Stimulated activated CD4-positive, alpha-beta T cell treated with anti-CD3 and anti-CD28 coated beads, Interleukin-4, amount 100 ng/mL, for 4 hours (primary cell): Measurements from ENCODE around the gene TLR9.
"Not testable (repeated sequence)": the region's sequence is repeated elsewhere in the genome, so short reads cannot be mapped to it uniquely, and the experiment has no call there.

Experiments used
- DNase-seq, 2 experiments: peaks; one replicate each; pipeline ENCODE4 v3.0.0-alpha.2; 2020

Gene TLR9, protein sequence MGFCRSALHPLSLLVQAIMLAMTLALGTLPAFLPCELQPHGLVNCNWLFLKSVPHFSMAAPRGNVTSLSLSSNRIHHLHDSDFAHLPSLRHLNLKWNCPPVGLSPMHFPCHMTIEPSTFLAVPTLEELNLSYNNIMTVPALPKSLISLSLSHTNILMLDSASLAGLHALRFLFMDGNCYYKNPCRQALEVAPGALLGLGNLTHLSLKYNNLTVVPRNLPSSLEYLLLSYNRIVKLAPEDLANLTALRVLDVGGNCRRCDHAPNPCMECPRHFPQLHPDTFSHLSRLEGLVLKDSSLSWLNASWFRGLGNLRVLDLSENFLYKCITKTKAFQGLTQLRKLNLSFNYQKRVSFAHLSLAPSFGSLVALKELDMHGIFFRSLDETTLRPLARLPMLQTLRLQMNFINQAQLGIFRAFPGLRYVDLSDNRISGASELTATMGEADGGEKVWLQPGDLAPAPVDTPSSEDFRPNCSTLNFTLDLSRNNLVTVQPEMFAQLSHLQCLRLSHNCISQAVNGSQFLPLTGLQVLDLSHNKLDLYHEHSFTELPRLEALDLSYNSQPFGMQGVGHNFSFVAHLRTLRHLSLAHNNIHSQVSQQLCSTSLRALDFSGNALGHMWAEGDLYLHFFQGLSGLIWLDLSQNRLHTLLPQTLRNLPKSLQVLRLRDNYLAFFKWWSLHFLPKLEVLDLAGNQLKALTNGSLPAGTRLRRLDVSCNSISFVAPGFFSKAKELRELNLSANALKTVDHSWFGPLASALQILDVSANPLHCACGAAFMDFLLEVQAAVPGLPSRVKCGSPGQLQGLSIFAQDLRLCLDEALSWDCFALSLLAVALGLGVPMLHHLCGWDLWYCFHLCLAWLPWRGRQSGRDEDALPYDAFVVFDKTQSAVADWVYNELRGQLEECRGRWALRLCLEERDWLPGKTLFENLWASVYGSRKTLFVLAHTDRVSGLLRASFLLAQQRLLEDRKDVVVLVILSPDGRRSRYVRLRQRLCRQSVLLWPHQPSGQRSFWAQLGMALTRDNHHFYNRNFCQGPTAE

DNA sequence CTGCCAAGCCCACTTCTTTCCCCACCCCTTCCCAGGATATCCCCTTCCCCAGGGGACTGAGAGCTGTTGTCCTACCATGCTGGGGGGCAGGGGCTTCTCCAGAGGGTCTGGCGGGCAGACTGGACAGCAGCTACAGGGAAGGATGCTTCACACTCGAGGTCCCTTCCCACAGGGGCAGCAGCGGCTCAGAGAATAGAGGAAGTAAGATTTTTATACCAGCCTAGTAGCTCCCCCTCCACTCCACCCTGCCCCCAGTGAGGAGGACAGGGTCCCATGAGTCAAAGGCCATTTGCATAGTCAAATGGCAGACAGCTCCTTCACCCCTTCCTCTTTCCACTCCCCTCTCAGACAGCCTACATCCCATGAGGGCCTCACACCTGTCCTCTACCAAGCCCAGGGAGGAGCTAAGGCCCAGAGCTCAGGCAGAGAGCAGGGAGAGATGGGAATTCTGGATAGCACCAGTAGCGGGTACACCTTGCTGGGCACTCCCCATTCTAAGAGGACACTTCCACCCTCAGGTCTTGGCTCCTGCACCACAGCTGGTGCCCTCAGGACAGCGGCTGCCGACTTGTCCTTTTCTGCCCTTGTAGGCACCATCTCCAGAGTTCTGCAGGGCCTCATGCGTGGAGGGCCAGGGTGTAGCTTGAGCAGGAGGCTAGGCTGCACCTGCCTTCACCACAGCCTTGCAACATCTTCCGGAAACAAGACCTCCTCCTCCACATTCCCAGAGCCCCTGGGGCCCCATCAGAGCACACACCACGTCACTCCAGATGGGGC is at the start of gene TLR9:
TSS of gene TLR9 (minus strand) at position 194 of the 777 bp plus-strand sequence. CDS start at position 78, 116 bp downstream.
- DNase-seq: no peak

DNA sequence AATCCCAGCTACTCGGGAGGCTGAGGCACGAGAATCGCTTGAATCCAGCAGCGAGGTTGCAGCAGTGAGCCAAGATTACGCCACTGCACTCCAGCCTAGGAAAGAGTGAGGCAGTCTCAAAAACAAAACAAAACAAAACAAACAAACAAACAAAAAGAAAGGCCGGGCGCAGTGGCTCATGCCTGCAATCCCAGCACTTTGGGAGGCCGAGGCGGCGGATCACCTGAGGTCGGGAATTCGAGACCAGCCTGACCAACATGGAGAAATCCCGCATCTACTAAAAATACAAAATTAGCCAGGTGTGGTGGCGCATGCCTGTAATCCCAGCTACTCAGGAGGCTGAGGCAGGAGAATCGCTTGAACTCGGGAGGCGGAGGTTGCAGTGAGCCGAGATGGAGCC is 49.3 kb upstream of the TLR9 start:
- not testable (repeated sequence) for DNase-seq

DNA sequence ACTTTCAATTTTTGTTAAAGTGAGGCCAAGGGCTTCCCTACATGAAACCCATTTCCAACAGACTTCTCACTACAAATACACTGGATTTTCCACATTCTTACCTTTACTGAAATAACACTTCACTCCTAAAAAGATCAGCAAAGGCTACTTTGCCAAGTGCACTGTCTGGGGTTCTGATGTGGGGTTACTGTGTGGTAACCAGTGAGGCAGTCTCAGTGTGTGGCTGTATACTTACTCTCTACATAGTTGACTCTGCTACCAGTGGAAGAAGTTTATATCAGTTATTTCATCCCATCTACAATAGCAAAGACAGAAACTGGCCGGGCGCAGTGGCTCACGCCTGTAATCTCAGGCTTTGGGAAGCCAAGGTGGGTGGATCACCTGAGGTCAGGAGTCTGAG is 47.4 kb upstream of the TLR9 start:
- DNase-seq: no peak

DNA sequence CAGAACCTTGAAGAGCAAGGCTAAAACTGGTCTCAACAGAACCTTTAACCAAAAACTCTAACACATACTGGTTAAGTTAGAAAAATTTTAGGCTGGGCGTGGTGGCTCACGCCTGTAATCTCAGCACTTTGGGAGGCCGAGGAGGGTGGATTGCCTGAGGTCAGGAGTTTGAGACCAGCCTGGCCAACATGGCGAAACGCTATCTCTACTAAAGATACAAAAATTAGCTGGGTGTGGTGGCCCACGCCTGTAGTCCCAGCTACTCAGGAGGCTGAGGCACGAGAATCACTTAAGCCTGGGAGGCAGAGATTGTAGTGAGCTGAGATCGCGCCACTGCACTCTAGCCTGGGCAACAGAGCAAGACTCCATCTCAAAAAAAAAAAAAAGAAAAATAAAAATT is 46.7 kb upstream of the TLR9 start:
- DNase-seq: not testable (repeated sequence)

DNA sequence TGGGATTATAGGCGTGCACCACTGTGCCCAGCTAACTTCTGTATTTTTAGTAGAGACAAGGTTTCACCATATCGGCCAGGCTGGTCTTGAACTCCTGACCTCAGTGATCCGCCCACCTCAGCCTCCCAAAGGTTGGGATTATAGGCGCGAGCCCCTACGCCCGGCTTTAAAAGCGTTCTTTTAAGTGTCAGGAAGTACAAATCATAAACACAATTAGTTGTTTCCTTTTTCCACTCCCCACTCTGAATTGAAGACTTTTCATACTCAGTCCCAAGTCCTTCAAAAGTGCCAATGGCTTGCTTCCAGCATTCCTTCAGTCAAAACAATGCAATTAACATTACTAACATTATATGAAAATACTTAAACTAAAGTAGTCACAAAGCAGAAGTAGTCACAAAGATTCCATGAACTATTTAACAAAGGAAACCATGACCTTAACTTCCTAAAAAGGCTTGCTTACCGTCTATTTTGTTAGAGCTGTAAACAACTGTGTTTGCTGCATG is 44.9 kb upstream of the TLR9 start:
- no peak for DNase-seq

DNA sequence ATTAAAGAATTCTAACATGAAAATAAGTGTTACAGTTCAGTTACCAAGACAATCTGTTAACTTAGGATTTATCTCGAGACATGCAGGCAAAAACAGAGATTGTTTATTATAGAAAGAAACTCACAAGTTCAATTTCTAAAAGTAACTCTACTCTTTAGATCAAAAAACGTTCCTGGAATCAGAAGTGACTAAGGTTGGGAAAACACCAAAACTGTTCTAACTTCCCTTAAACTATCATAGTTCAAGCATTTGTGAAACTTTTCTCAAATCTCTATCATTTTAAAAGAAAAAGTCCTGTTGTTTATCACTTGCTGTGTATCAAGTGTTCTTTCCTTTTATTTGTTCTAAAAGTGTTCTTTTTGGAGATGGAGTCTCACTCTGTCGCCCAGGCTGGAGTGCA is 44.3 kb upstream of the TLR9 start:
- DNase-seq: no peak

DNA sequence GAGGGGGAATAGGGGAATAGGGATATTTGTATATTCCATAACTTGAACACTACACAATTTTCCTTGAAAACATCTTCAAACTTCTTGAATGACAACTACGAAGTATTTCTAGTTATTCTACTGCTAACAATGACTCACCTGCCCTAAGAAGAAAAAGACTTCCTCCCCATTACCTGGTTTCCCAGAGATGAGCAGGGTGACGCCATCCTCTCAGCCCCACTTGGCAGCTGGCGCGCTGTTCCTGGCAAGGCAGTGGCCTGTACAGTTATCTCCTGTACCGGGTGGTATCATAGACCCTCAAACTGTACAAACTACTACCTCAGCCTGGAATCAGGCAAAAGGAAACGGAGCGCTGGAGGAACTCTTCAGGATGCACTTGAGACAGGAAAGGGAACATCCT is 42.6 kb upstream of the TLR9 start:
- peak; percentile 52 to 74 for DNase-seq

DNA sequence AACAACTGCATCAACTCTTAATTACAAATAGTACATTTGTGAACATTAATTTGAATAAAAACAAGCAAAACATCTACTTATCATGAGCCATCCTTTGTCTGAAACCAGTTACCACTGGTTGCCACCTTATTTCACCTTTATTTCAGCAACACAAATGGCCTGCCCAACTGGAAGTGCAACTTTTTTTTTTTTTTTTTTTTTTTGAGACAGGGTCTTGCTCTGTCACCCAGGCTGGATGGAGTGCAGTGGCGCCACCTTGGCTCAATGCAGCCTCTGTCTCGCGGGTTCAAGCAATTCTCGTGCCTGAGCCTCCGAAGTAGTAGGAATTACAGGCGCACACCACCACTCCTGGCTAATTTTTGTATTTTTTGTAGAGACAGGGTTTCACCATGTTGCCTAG is 39.9 kb upstream of the TLR9 start:
- DNase-seq: no peak

DNA sequence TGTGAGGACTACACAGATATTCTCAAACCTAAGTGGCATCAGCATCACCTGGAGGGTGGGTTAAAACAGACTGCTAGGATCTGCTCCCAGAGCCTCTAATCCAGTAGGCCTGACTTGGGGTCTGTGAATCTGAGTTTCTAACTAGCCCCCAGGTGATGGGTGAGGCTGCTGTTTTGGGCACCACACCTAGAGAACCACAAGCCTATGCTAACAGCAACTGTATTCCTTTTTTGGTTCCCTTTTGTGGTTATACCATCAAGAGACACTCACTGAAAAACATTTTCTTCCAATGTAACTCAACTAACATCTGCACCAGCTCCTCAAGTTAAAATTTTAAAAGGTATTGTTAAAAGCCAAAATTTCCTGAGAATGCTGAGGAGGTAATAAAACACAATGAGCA is 37.0 kb upstream of the TLR9 start:
- no peak for DNase-seq

DNA sequence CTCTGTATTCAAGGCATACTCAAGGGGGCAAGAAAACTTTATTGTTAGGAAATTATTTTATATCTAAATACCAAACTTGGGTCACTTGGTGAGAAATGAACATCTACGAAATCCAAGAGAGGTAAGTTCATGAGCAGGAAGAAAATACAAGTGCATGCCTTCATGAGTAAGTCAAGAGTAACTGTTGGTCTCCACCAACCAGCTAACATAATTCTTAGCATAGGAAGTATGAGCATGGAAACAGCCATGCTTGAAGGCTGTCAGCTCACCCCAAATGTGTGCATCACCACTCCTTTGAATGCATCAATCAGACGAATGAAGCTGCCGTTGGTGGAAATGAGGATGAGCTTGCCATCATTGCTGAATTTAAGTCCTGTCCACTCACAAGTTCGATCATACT is 34.0 kb upstream of the TLR9 start:
- DNase-seq: no peak

DNA sequence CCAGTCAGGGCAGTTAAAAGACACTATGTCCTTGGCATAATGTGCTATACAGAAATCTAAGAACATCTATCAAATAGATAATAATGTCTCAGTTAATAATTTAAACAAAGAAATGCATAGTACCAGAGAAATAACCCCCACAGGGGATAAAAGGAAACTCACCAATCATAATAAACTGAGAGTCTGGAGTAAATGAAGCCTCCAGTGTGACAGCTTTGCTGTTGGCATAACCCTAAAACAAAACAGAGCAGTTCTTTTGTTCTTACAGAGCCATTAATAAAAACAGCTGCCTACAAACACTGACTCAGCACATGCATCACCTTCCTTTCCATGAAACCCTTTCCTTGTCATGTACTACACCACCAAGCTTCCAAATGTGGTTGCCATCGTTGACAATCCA is 33.6 kb upstream of the TLR9 start:
- no peak for DNase-seq

DNA sequence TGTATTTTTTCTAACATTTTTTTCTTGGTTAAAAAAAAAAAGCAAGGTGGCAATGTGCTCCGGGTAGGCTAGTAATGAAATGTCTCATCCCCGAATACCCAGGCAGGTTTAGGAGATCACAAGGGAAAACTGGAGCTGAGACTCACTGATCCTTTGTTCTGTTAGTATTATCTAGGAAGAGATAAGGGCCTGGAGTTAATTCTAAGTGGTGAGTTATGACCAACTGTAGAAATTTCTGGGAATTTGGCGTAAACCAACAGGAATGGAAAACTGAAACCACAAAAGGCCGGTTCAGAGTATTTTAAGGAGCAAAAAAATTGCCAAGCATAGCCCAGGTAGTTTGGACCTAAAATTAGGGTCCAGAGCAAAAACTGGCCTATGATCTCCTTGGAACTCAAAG is 32.5 kb upstream of the TLR9 start:
- DNase-seq: no peak

DNA sequence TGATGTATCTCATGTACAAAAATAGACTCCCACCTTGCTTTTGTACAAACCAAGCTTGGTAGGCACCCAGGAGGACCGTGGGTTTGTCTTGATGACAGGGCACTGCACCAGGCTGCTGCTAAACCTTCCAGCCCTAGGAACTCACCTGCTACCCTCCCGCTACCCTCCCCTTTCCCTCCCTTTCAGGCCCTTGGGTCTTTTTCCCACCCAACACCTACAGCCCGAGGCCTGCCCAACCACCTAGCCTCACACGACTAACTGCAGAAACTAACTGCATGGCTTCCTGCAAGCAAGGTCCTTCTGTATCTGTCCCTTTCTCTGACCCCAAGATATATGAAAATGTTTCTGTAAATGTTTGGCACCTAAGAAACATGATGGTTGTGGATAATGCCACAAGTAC is 31.2 kb upstream of the TLR9 start:
- no peak for DNase-seq

DNA sequence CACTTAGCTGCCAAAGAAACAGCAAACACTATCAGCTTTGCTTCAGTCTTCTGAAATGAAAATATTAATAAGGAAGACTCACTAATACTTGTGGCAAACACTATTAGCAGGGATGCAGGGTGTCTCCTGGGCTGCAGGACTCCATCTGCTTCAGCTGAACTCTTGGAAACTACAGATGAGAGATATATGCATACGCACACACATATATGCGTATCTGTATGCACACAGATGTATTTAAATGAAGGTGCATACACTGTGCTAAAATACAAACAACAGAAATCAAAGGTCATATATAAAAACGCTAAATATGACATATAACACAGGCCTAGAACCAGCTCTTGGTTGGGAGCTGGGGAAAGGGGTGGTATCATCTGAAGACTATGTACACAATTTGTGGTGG is 30.7 kb upstream of the TLR9 start:
- DNase-seq: no peak

DNA sequence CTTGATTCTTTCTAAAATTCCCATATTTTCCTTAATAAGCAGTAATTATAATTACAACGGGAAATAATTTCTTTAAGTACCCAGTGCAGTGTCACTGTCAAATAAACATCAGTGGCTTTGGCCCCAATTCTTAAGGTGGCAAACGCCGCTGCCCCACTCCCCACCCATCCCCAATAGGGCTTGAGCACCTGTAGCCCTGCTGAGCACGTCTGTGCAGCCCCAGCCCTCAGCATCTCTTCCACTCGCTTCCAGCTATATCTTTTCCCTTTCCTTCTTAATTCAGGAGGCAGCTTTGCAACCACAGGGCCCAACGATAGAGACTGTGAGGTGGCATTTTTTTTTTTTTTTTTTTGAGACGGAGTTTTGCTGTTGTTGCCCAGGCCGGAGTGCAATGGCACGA is 29.2 kb upstream of the TLR9 start:
- DNase-seq: no peak

DNA sequence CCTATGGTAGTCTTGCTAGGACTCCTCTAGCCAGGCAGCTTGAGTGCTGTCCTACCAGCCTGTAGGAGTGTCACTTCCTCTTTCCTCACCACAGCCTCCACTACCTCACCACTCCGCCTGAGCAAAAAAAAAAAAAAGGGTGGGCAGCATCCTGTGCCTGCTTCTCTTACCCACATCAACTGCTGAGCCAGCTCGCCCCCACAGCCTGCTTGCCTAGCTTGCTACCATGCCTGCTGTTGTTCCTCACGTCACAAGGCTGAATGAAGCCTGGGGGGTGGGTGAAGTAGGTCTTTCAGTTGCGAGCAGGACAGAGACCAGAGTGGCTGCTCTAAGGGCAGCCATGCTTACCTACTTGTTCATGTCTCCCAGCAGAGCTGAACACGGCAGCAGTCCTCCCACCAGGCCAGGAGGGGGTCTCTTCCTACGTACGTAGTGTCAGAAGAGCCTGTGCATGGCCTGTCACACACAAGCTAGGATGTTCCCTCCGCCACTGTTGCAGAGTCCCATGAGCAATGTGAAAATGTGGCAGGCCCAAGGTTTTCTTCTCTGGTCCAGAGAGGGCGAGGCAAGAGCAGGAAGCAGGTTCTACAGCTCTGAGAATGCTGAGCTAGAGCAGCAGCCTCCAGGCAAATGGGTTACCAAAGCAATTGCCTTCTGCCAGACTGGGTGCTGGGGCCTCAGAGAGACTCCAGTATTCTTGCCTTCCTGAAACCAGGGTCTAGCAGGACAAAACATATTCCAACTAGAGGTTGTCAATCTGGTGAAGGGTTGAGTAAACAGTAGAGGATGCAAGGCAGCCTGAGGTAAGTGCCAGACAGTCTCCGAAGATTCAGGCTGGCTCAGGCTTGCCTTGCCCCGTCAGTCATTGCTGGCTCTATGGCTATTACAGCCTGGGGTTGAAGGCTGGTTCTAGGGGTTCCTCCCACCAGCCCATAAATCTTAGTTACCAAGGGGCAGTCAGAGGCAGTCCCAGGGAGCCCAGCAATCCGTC is 28.2 kb upstream of the TLR9 start:
- DNase-seq: peak; percentile 69 to 90

DNA sequence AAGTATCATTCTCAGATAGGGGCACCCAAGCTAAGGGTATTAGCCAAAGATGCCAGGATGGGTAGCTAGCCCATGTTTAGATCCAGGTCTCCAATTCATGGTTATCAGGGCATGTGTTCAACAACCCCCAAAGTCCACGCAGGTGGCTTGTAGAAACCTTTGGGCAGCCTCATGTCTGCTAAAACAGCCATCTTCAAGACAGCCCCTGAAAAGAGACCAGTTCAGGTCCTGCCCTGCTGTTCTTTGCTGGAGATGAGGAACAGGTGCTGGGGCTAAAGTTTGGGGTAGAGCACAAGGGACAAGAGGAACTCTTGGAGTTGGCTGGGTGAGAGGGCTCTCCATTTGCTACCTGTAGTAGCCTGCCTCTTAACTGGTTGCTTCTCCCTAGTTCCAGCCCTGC is 24.7 kb upstream of the TLR9 start:
- DNase-seq: no peak

DNA sequence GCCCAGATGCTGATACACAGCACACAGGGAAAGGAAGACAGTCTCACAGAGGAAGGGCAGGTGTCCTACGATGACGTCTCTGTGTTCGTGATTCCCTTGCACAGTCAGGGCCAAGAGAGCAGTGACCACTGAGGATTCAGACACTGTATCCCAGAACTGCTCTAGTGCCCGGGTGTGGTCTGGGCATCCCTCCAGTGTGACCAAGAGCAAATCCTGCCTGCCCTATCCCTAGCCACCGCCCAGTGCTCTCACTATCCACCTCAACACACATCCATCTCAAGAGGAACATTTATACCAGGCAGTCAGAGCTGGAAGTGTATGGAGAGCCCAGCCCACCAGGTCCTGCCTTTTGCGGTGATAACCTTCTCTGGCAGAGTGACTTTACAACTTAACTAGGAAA is 24.2 kb upstream of the TLR9 start:
- no peak for DNase-seq

DNA sequence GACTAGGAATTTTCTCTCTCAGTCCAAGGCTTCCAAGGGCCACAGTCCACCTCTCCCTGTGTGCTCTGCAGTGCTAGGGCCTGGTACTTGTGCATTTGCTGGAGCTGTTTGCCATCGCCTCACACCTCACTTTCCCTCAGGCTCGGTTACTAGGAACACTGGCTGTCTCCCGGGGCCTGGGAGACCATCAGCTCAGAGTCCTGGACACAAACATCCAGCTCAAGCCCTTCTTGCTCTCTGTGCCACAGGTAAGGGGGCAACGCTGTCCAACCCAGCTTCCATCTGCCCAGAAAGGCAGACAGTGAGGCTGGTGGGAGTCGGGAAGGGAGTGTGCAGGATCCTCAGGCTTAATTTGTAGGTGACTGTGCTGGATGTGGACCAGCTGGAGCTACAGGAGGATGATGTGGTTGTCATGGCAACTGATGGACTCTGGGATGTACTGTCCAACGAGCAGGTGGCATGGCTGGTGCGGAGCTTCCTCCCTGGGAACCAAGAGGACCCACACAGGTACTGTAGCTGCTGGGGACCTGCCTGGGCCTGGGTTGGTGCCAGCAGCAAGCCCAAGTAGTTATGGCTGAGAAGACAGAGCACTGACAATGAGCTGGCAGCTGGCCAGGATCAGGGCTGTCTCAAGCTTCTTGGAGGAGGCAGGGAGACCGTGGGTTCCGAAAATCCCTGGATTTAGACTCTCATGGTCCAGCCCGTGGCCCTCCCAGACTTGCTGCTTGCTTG is 23.5 kb upstream of the TLR9 start:
- no peak for DNase-seq

DNA sequence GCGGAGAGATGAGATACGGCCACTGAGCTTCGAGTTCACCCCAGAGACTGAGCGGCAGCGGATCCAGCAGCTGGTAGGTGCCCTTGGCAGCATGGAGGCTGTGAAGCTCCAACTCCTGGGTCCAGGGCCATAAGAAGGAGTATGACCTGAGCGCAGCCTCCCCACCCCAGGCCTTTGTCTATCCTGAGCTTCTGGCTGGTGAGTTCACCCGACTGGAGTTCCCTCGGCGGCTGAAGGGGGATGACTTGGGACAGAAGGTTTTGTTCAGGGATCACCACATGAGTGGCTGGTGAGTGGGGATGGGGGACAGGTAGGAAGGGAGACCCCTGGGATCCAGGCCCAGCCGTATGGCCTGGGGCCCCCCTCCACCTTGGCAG is 22.7 kb upstream of the TLR9 start:
- DNase-seq: no peak
